ENCODE measurements around the gene MT2A. TPM values are rescaled to one million over a fixed set of nuclear protein-coding genes. Genes with fewer than 3 reads are reported as not detected.
"Not testable (repeated sequence)": the region's sequence is repeated elsewhere in the genome, so short reads cannot be mapped to it uniquely, and the experiment has no call there.

MT2A gene
- total RNA-seq, 4 donors from 2014 or later, result 68.8 to 459 (median 89.3) TPM

DNA sequence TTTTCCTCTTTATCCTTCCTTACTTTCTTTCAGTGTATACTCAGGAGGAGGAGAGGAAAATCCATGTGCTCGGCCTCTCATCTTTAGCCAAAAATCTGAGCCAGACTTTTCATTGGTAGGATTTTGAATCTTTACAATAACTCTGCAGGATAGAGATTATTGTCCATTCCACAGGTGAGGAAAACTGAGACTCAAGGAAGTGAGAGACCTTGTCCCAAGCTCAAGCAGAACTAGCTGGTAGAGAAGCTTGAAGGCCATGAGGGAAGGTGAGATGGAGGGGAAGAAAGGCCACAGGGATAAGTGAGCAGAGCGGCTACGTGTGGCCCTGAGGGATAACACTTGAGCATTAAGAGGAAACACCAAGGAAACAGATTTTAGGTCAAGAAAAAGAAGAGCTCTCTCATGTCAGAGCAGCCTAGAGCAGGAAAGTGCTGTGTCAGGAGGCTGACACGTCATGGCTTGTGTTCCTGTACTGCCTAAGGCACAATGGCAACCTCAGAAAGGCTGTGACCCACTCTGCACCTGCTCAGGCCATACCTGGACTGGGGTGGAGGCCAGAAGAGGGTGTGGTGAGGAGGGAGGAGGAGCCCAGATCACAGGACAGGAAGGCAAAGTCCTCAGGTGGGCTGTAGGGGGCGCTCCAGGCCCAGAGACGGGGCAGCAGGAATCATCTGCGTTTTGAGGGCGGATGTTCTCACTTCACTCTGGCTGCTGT lies 31.6 kb upstream of the MT2A start:
- no peaks in the 10 kb centered on the region for H3K4me1 ChIP-seq
- DNase-seq, result peak; percentile 90
- intact Hi-C loops (cut with DNase I; ENCODE audit: low total_unique reads), result loop anchor here (5.0 kb wide), 1 partner anchor 126 kb away; no protein-coding TSS in a partner anchor
- H3K9me3 ChIP-seq, result no peaks in the 10 kb centered on the region
- no peak overlapping the region for H3K4me3 ChIP-seq
- no peak overlapping the region for H3K27ac ChIP-seq
- TF ChIP-seq, protein P1, sequence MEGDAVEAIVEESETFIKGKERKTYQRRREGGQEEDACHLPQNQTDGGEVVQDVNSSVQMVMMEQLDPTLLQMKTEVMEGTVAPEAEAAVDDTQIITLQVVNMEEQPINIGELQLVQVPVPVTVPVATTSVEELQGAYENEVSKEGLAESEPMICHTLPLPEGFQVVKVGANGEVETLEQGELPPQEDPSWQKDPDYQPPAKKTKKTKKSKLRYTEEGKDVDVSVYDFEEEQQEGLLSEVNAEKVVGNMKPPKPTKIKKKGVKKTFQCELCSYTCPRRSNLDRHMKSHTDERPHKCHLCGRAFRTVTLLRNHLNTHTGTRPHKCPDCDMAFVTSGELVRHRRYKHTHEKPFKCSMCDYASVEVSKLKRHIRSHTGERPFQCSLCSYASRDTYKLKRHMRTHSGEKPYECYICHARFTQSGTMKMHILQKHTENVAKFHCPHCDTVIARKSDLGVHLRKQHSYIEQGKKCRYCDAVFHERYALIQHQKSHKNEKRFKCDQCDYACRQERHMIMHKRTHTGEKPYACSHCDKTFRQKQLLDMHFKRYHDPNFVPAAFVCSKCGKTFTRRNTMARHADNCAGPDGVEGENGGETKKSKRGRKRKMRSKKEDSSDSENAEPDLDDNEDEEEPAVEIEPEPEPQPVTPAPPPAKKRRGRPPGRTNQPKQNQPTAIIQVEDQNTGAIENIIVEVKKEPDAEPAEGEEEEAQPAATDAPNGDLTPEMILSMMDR (IDR thresholded peaks at IDR 0.05), result peak; percentile 73 to 91 (median 86)
- no peak for TF ChIP-seq EP300 (IDR thresholded peaks at IDR 0.05; ENCODE audit: low read depth)
- H3K27me3 ChIP-seq, result no peaks in the 10 kb centered on the region
- no peaks in the 10 kb centered on the region for H3K36me3 ChIP-seq
- 40 to 67% methylated on average over 3 to 8 of the region's 8 CpGs for WGBS, 2 donors (ENCODE audit: low coverage in 1 of 2)
- in situ Hi-C loops (cut with MboI; ENCODE audit: low pct_ligation_motif_present in 1 of 4, low pct_unique_long_range_greater_than_20kb in 1 of 4, low sequenced_read_pairs in 3 of 4), result loop anchor here in 2 of 4 donors (5.0 to 10.0 kb wide), 2 partner anchors 128 to 131 kb away; no protein-coding TSS in a partner anchor

DNA sequence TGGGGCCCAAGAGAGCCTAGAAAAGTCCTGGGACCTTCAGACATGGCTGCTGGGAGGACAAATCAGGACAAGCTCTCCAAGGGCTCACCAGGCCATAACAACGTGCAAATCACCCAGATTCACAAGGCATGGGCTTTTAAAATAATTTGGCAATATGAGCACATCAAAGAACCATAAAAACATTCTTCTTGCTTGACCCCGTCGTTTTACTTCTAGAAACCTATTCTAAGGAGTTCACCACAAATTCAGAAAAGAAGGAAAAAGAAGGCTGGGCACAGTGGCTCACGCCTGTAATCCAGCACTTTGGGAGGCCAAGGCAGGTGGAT lies 31.1 kb upstream of the MT2A start:
- in situ Hi-C loops (cut with MboI; ENCODE audit: low pct_ligation_motif_present in 1 of 4, low pct_unique_long_range_greater_than_20kb in 1 of 4, low sequenced_read_pairs in 3 of 4), result loop anchor here in 2 of 4 donors (5.0 to 10.0 kb wide), 2 partner anchors 128 to 130 kb away; no protein-coding TSS in a partner anchor
- Histone ChIP-seq H3K27ac (no peak overlapping the region), H3K9me3 (no peaks in the 10 kb centered on the region), H3K27me3 (no peaks in the 10 kb centered on the region), H3K36me3 (no peaks in the 10 kb centered on the region), H3K4me1 (no peaks in the 10 kb centered on the region), H3K4me3 (no peak overlapping the region)
- WGBS, 2 donors (ENCODE audit: low coverage in 1 of 2), result 73% methylated on average over 4 of the region's 4 CpGs; no CpG with 5 or more reads in 1 of the 2 donors
- intact Hi-C loops (cut with DNase I; ENCODE audit: low total_unique reads), result loop anchor here (5.0 kb wide), 1 partner anchor 125 kb away; no protein-coding TSS in a partner anchor
- TF ChIP-seq EP300 (IDR thresholded peaks at IDR 0.05; ENCODE audit: low read depth), result no peak
- TF ChIP-seq POLR2A (IDR thresholded peaks at IDR 0.05), result no peak
- TF ChIP-seq POLR2AphosphoS5 (IDR thresholded peaks at IDR 0.05), result no peak
- TF ChIP-seq, protein P1 (IDR thresholded peaks at IDR 0.05), result peak in 1 of 5 experiments; percentile 5
- DNase-seq, result no peak

DNA sequence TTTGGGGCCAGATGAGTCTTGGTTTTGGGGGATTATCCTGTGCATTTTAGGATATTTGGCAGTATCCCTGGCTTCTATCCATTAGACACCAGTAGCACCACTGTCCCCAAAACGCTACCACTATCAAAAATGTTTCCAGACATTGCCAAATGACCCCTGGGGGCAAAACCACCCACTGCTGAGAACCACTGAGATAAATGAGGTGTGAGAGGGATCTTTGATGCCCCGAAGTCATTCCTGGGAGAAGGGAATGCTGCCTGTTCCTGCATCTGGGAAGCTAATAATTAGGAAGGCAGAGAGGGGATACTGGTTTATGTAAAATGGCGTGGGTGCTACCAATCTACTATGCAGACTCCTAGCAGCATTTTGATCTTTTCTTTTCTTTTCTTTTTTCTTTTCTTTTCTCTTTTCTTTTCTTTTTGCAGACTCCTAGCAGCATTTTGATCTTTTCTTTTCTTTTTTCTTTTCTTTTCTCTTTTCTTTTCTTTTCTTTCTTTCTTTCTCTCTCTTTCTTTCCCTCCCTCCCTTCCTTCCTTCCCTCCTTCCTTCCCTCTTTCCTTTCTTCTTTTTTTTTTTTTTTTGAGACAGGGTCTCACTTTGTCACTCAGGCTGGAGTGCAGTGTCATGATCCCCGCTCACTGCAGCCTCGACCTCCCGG lies 27.9 kb upstream of the MT2A start:
- no peak for DNase-seq
- TF ChIP-seq POLR2A (IDR thresholded peaks at IDR 0.05) (no peak), POLR2AphosphoS5 (IDR thresholded peaks at IDR 0.05) (no peak), EP300 (IDR thresholded peaks at IDR 0.05; ENCODE audit: low read depth) (no peak)
- TF ChIP-seq, protein P1 (IDR thresholded peaks at IDR 0.05), result no peak
- Histone ChIP-seq H3K27me3 (no peaks in the 10 kb centered on the region), H3K36me3 (no peaks in the 10 kb centered on the region), H3K4me1 (no peaks in the 10 kb centered on the region), H3K4me3 (no peak overlapping the region), H3K27ac (no peak overlapping the region), H3K9me3 (no peaks in the 10 kb centered on the region)
- in situ Hi-C loops (cut with MboI; ENCODE audit: low pct_ligation_motif_present in 1 of 4, low pct_unique_long_range_greater_than_20kb in 1 of 4, low sequenced_read_pairs in 3 of 4) (loop anchor here in 1 of 4 donors (10.0 kb wide), 1 partner anchor 124 kb away; no protein-coding TSS in a partner anchor), intact Hi-C loops (cut with DNase I; ENCODE audit: low total_unique reads) (no loop called here)
- 80% methylated on average over 6 of the region's 6 CpGs; no CpG with 5 or more reads in 1 of the 2 donors for whole genome bisulfite sequencing, 2 donors (ENCODE audit: low coverage in 1 of 2)

DNA sequence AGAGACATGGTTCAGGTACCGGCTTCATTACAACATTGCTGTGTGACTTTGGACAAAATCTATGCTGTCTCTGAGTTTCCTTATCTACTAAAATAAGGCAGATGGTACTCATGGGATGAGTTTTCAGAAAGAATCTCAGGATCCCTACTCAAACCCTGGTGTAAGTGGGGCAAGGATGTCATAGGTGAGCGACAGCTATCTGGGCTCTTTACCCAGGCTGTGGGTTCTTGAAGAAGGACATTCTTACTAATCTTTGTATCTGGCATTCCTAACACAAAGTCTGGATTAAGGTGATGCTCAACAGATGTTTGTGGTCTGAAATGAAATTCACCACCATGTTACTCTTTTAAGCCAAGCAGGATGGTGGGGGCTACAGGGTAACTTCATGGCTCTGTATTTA lies 25.5 kb upstream of the MT2A start:
- H3K9me3 ChIP-seq; H3K27me3 ChIP-seq; H3K4me1 ChIP-seq; H3K4me3 ChIP-seq; DNase-seq; H3K27ac ChIP-seq; H3K36me3 ChIP-seq; intact Hi-C loops (cut with DNase I; ENCODE audit: low total_unique reads): not testable (repeated sequence)
- WGBS, 2 donors (ENCODE audit: low coverage in 1 of 2), result 100% methylated on average over 1 to 2 of the region's 2 CpGs
- in situ Hi-C loops (cut with MboI; ENCODE audit: low pct_ligation_motif_present in 1 of 4, low pct_unique_long_range_greater_than_20kb in 1 of 4, low sequenced_read_pairs in 3 of 4), result loop anchor here in 1 of 4 donors (10.0 kb wide), 1 partner anchor 122 kb away; no protein-coding TSS in a partner anchor

Measured in transverse colon (tissue), 4 donors.